Measurements from ENCODE around the gene PNPLA3. TPM values are rescaled to one million over a fixed set of nuclear protein-coding genes. Genes with fewer than 3 reads are reported as not detected.
A peak's percentile ranks its signal among the peaks of the same experiment; 100 is the strongest.

The PNPLA3 gene
- total RNA-seq, 1 donor from 2014 or later: 0.90 TPM

DNA sequence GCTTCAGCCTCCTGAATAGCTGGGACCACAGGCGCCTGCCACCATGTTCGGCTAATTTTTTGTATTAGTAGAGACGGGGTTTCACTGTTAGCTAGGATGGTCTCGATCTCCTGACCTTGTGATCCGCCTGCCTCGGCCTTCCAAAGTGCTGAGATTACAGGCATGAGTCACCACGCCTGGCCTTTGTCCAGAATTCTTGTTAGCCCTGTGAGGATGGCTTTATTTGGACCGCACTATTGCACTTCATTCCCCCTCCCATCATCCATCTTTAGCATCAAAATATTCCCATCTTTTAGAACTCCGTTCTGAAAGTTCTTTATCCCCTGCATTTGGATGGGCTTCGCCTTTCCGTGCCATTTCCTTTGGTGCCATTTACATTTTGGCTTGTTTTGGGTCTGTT is 34.3 kb downstream of the PNPLA3 start:
- peak in 1 of 2 donors; percentile 9 for DNase-seq (ENCODE audit: low read depth in 2 of 2)

DNA sequence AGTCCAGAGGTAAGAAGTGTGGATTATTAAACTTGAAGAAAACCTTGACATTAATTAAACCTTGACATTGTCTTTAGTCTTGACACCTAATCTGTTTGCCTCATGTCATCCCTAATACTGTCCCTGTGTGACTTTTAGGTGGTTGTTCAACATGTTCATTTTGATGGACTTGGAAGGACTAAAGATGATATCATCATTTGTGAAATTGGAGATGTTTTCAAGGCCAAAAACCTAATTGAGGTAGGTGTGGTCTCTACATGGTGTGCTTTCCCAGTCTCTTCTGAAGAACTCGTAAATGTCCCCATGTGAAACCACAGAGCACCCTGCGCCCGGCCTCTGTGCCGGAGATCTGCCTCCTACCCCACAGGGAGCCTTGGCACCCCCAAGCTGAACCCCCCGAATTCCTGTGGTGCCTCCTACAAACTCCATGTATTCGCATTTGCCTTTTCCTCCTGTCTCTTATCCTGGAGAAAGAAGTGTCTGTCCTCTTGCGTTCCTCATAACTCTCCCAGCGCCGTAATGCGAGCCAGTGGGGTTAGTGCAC is 40.8 kb downstream of the PNPLA3 start:
- no peak for DNase-seq (ENCODE audit: low read depth in 2 of 2)

DNA sequence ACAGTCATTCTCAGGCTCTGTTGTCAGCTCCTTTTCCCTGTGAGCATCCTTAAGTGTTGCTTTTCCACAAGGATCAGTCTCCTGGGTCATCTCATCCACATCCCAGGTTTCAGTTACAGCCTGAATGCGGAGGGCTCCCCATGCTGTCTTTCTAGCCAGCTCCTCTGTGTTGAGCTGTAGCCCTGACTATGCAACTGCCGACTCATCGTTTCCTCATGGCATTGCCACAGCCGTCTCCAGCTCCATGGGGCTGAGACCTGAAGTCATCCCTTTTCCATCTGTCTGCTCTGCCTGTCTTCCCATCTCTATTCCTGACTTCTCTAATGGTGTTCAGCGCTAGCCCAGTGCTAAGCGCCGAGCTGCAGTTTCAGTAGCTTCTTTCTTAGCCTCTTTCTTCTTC is 43.5 kb downstream of the PNPLA3 start:
- DNase-seq (ENCODE audit: low read depth in 2 of 2): no peak

- DNase-seq (ENCODE audit: low read depth in 2 of 2): no peak
Observed at GRCh38 chr22:43968614-43969013, 45.0 kb downstream of the PNPLA3 start.

DNA sequence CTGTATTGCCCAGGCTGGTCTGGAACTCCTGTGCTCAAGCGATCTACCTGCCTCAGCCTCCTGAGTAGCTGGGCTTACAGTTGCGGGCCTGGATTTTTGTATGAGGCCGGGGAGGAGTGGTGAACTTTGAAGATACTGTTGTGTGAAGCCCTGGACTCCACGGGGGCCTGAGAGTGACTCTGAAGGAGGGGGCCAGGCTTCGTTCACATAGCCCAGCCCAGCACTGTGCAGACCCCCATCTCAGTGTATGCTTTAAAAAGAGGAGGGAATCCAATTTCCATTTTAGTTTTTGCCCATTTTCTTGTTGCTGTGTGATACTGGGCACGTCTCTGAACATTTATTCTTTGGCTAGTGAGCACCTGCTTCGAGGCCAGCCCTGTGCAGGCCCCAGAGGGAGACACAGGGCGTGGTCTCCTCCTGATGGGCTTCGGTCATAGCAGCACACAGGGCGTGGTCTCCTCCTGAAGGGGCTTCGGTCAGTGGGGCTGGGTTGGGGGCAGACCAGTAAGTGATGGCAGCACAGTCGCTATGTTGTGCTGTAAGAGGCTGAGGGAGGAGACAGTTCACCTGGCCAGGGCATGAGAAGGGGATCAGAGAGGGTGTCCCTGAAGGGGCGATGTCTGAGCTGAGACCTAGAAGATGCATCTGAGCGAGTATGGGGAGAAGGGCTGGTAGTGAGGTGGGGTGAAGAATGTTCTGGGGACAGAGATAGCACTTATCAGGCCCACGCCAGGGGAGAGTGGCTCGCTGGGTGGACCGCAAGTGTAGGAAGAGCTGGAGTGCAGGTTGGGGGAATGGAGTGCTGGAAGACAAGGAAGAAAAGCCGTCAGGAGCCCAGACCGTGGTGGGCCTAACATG is 45.6 kb downstream of the PNPLA3 start:
- DNase-seq (ENCODE audit: low read depth in 2 of 2): no peak

DNA sequence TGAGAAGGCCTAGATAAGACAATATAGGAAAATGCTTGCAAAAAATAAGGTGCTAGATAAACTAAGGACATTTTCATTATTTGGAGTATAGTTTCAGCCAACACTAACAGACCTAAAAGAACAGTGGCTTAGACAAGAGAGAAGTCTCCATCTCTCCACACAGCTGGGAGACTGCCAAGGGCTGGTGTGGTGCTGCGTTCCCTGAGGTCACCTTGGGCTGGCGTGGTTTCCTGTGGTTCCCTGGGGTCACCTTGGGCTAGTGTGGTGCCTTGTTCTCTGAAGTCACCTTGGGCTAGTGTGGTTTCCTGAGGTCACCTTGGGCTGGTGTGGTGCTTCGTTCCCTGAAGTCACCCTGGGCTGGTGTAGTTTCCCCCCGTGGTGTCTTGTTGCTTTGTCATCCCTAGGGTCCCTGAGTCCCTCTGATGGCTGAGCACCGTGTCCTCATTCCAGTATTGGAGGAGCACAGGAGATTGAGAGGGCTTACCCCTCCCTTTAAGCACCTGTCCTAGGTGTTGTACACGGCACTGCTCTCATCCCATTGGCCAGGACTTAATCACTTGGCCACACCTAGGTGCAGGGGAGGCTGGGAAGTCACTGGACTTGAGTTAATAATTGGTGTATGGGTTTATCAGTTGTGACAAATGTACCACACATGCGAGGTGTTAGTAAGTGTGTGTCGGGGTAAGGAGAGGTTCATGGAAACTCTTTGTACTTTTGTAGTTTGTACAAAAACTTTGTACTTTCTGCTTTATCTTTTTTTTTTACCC is 46.6 kb downstream of the PNPLA3 start:
- DNase-seq (ENCODE audit: low read depth in 2 of 2): no peak

- no peak for DNase-seq (ENCODE audit: low read depth in 2 of 2)
Observed at GRCh38 chr22:43971112-43971511, 47.5 kb downstream of the PNPLA3 start.

DNA sequence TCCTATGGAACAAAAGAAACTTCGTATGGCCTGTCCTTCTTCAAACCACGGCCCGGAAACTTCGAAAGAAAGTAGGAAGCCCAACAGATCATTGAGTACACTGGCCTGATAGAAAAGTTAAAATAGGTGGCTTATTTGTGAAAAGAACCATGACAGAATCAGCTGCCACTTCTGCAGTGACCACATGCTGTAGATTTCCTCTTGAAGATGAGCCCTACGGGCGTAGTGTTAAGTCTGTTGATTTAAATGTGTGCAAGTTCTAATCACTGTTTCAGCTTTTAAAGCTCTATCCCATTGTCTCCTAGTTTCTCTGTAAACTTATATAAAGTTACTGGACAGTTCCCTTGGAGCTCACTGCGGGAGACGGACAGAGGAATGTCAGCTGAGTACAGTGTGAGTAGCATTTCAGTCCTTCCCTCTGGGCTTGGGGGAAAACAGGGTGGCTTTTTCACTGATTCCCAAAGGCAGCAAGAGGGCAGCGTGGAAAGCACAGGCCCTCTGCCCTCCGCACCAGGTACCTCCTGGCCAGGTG is 49.4 kb downstream of the PNPLA3 start:
- no peak for DNase-seq (ENCODE audit: low read depth in 2 of 2)

DNA sequence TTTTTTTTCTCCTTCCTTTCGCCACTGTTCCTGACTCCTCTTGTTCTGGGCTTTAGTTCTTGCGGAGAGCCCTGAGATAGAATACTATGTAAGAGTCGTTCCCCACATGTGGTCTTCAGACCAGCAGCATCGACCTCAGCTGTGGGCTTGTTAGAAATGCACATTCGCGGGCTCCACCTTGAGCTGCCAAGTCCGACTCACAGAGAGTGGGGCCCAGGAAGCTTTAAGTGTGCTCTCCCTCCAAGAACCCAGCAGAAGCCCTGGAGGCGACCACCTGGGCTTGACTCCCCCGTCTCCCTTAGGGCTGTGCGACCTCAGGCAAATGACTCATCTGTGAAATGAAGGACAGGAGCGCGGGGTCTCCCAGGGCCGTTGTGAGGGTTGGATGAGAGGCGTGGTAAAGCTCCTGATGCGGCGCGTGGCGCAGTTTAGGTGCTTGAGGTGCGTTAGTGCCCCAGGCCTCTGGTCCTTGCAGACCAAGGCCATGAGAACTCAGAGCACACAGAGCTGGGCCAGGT is 50.5 kb downstream of the PNPLA3 start:
- DNase-seq (ENCODE audit: low read depth in 2 of 2): no peak

DNA sequence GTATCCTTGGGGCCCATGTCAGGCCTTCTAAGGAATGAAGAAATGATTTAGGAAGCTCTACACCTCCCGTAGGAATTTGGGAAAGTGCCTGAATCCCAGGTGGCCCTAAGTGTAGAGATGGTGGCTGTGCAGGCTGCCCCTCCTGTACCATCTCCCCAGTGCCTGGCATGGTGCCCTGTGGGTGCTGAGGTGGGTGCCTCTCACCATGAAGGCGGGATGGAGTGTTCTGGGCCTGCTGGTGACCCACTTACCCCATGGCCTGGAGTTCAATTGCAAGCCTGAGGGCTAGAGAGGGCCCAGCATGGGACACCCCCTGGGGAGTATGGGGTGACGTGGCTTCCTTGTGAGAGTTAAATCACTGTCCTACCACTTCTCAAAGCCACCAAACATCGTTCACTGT is 51.4 kb downstream of the PNPLA3 start:
- no peak for DNase-seq (ENCODE audit: low read depth in 2 of 2)

DNA sequence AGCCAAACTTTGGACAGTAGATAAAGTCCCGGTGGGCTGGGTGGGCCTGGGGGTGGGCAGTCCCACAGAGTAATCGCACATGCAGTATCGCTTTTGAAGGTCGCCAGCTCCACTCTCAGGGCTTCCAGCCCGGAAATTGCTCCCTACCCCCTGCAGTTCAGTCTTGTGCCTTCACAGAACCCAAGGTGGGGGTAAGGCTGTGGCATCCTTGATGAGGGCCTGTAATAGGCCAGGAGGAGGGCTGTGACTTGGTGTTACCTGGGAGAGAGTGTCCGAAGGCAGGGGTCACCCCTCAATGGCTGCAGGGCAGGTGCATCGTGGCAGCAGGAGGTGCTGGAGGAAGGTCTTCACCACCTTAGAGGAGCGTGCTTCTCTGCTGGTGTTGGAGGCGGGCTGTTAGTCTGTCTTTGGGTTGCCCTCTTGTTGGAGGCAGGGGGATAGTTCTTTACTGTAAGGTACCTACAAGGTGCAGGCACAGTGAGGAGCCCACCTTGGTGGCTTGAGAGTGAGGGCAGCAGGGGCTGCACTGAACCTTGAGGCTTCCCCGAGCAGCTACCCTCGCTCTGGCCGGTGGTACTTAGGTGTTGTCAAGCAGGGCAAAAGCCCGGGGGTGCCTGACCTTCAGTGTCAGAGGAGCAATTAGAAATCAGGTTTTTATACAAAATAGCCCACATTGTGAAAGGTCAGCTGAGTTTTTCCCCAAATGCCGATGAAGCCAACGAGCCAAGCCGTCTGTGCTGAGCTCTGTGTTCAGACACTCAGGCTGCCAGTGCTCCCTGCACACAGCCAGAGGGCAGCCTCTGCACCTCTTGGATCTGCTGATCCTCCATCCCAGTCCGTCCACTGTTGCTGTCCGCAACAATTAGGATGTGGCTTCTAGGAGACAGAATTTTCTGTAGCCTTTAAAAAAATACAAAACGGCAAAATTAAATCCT is 53.5 kb downstream of the PNPLA3 start:
- DNase-seq (ENCODE audit: low read depth in 2 of 2): no peak

- no peak for DNase-seq (ENCODE audit: low read depth in 2 of 2)
Observed at GRCh38 chr22:43978558-43978957, 55.0 kb downstream of the PNPLA3 start.

DNA sequence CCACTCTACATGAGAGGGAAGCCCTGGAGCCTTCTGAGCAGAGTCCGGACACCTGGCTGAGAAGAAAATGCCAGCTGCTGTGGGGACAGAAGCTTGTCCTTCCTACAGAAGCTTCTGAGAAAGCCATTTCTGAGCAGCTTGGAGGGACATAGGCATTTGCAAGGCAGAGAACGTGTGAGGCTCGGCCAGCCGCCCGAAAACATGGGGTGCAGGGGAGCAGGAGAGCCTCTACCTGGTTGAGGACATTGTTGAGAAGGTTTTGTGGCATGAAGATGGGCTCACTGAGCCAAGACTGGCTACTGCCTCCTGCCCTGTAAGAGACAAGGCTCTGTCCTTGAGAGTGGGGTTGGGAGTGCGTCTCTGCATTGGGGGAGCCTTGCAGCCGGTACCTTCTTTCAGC is 57.0 kb downstream of the PNPLA3 start:
- no peak for DNase-seq (ENCODE audit: low read depth in 2 of 2)

- no peak for DNase-seq (ENCODE audit: low read depth in 2 of 2)
Observed at GRCh38 chr22:43980996-43981395, 57.4 kb downstream of the PNPLA3 start.

GRCh38 chr22:43983808-43984207 is 60.2 kb downstream of the PNPLA3 start:
- no peak for DNase-seq (ENCODE audit: low read depth in 2 of 2)

GRCh38 chr22:43985532-43985931 is 61.9 kb downstream of the PNPLA3 start:
- no peak for DNase-seq (ENCODE audit: low read depth in 2 of 2)

DNA sequence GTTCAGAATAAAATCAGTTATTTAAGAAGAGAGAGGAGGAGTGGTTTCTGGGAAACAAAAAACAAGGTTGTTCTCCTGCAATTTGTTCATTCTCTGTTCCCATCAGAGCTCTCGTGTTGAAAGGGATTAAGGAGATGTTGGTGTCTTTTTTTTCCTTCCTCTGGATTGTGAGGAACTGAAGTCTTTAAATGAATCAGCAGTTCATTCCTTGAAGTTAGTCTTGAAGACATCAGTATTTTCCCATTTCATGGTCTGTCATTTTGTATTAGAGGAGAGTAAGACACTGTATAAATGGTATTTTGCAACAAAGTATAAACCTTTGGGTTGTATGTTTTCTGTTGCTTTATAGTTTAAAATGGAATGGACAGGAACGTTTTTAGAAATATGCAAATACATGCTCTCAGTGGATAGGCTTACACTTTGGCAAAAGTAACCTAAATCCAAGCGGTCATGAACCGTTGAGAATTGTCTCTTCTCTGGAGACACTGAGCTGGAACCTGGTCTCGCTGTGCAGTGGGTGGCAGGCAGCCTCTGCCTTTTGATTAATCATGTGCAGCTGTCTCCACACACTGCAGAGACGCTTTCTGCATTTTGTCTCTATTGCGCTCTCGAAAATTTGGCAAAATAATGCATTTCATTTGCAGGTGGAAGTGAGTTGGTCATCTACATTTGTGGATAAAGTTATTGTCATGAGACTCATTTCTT is 64.7 kb downstream of the PNPLA3 start:
- DNase-seq (ENCODE audit: low read depth in 2 of 2): no peak

GRCh38 chr22:43988960-43989359 is 65.4 kb downstream of the PNPLA3 start:
- no peak for DNase-seq (ENCODE audit: low read depth in 2 of 2)

DNA sequence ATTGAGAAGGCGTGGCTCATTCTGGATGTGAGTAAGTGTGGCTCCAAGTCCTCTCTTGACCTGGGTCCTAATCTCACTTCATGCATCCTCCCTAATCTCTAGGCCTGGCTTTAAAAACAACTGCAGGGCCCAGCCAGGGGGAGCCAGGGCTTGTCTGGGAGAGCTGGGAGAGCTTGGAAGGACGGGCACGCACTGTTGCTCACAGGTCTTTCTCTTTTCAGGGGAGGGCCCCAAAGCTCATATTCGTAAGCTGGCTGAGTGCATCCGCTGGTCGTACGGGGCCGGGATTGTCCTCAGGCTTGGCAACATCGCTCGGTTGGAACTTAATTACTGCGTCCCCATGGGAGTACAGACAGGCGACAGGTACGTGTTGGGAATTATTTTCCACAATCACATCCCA is 66.4 kb downstream of the PNPLA3 start:
- DNase-seq (ENCODE audit: low read depth in 2 of 2): no peak

DNA sequence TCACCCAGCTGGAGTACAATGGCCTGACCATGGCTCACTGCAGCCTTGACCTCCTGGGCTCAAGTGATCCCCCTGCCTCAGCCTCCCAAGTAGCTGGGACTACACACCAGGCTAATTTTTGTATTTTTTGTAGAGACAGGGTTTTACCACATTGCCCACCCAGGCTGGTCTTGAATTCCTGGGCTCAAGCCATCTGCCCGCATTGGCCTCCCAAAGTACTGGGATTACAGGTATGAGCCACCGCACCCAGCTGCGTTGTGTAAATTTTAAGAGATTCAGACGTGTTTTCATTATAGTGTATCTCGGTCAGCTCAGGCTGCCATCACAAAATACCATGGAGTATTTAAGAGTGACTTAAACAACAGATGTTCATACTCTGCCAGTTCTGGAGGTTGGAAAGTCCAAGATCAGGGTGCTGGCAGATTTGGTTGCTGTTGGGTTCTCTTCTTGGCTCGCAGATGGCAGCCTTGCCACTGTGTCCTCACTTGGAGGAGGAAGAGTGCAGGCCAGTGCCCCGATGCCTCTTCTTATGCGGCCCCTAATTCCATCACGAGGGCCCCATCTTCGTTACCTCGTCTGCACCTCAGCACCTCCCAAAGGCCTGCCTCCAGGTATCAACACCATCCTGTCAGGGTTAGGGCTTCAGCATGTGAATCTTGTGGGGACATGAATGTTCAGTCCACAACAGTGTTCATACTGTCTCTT is 67.9 kb downstream of the PNPLA3 start:
- no peak for DNase-seq (ENCODE audit: low read depth in 2 of 2)
